Keratinocyte (primary cell): ENCODE data around the gene ACSL4. TPM values are rescaled to one million over a fixed set of nuclear protein-coding genes. Genes with fewer than 3 reads are reported as not detected.

Experiments
- DNase-seq: peaks from one replicate; pipeline ENCODE4 v3.0.0-alpha.2; 2011; ENCODE audit warnings: low read depth, missing footprints, low spot score
- FAIRE-seq: peaks from 2 replicates; lab custom pipeline; 2011; peaks lifted over from hg19 to GRCh38; lab: Jason Lieb, UNC
- H2AFZ ChIP-seq: 2 replicates; pipeline ENCODE4 v1.6.0; 2012; ENCODE audit warnings: low read length, control low read depth, inconsistent platforms; ENCODE audit not compliant: control insufficient read depth
- H3K27ac ChIP-seq: 2 replicates; pipeline ENCODE4 v1.5.1; 2011; ENCODE audit warnings: low read length; ENCODE audit not compliant: control insufficient read depth, insufficient read depth
- H3K27me3 ChIP-seq: 3 replicates; pipeline ENCODE4 v1.6.0; 2011; ENCODE audit warnings: low read length; ENCODE audit not compliant: control insufficient read depth, insufficient read depth; ENCODE audit errors: extremely low read depth
- H3K36me3 ChIP-seq, 2 experiments: 2 replicates in 1 of 2; 3 replicates in 1 of 2; pipeline ENCODE4 v1.5.1; 2011; ENCODE audit warnings: low read length in 2 of 2, mild to moderate bottlenecking in 1 of 2; ENCODE audit not compliant: control insufficient read depth in 2 of 2, insufficient read depth in 2 of 2; ENCODE audit errors: extremely low read depth in 1 of 2
- H3K4me1 ChIP-seq: 3 replicates; pipeline ENCODE4 v1.5.1; 2011; ENCODE audit warnings: low read length; ENCODE audit not compliant: control insufficient read depth, insufficient read depth; ENCODE audit errors: extremely low read depth
- H3K4me2 ChIP-seq: 3 replicates; pipeline ENCODE4 v1.6.0; 2011; ENCODE audit warnings: low read depth, low read length; ENCODE audit not compliant: control insufficient read depth, insufficient read depth; ENCODE audit errors: extremely low read depth
- H3K4me3 ChIP-seq, 3 experiments: fragments of 200-600 bp in 1 of 3; sonication (generic) in 1 of 3; 2 replicates in 2 of 3; 3 replicates in 1 of 3; pipeline ENCODE4 v1.5.1; 2011 to 2016; ENCODE audit warnings: low read length in 3 of 3, mild to moderate bottlenecking in 3 of 3, control low read depth in 2 of 3, inconsistent platforms in 1 of 3, low read depth in 1 of 3, mixed read lengths in 1 of 3, mixed run types in 1 of 3, moderate library complexity in 1 of 3; ENCODE audit not compliant: control insufficient read depth in 2 of 3, insufficient read depth in 2 of 3; ENCODE audit errors: extremely low read depth in 1 of 3
- H3K79me2 ChIP-seq: 2 replicates; pipeline ENCODE4 v1.6.0; 2012; ENCODE audit warnings: low read length; ENCODE audit not compliant: control insufficient read depth, insufficient read depth
- H3K9ac ChIP-seq: 3 replicates; pipeline ENCODE4 v1.6.0; 2011; ENCODE audit warnings: low read length; ENCODE audit not compliant: control insufficient read depth, insufficient read depth; ENCODE audit errors: extremely low read depth
- H3K9me1 ChIP-seq: 3 replicates; pipeline ENCODE4 v1.6.0; 2011; ENCODE audit warnings: low read length; ENCODE audit not compliant: control insufficient read depth, insufficient read depth; ENCODE audit errors: extremely low read depth
- H3K9me3 ChIP-seq: 2 replicates; pipeline ENCODE4 v1.5.1; 2012; ENCODE audit warnings: low read depth, low read length; ENCODE audit not compliant: control insufficient read depth
- H4K20me1 ChIP-seq: 3 replicates; pipeline ENCODE4 v1.6.0; 2011; ENCODE audit warnings: low read length; ENCODE audit not compliant: control insufficient read depth, insufficient read depth; ENCODE audit errors: extremely low read depth
- CTCF ChIP-seq, 3 experiments: IDR thresholded peaks in 1 of 3; conservative IDR thresholded peaks in 1 of 3; optimal IDR thresholded peaks in 1 of 3; 2 replicates in 2 of 3; 3 replicates in 1 of 3; pipeline versions ENCODE3 to v1.5.1; 2011; ENCODE audit warnings: low read length in 3 of 3, mild to moderate bottlenecking in 3 of 3, moderate library complexity in 2 of 3, control low read depth in 1 of 3, inconsistent platforms in 1 of 3; ENCODE audit not compliant: insufficient read depth in 2 of 3; ENCODE audit errors: extremely low read depth in 1 of 3
- EZH2 ChIP-seq: IDR thresholded peaks from one replicate; pipeline ENCODE4 v1.6.1; 2012; ENCODE audit warnings: inconsistent platforms, mild to moderate bottlenecking, low read length, moderate library complexity
- dilution Hi-C: fragments of 300-500 bp; cut with MboI; formaldehyde crosslinking; loops from one replicate; pipeline ENCODE4 v1.7.0; 2020; ENCODE audit warnings: low sequenced_read_pairs; ENCODE audit not compliant: extremely low pct_ligation_motif_present
- polyA plus RNA-seq, 5 experiments: library from polyadenylated mRNA; depleted of rRNA in 3 of 5; stranded (reverse) in 3 of 5; stranded (forward) in 1 of 5; unstranded in 1 of 5; fragments of >200 nt; gene quantifications; 1 replicate in 1 of 5; 2 replicates in 3 of 5; 3 replicates in 1 of 5; pipeline versions ENCODE4 v1.2.1 to v1.2.3, GENCODE V29; 2011 to 2012; ENCODE audit warnings: missing spikeins in 2 of 5, low read depth in 1 of 5, low replicate concordance in 1 of 5

ACSL4 gene
- polyA plus RNA-seq, 1 donor (not counting 4 experiments of a cell fraction or from before 2014, with no cell fraction given), result 78.3 TPM

GRCh38 chrX:109635146-109635545 lies 97.9 kb downstream of the ACSL4 start:
- Histone ChIP-seq H3K27ac (no peak overlapping the region), H4K20me1 (no peaks in the 10 kb centered on the region), H3K27me3 (no peaks in the 10 kb centered on the region), H3K4me2 (no peak overlapping the region), H2AFZ (no peak overlapping the region), H3K9ac (no peak overlapping the region), H3K79me2 (no peaks in the 10 kb centered on the region), H3K9me3 (no peaks in the 10 kb centered on the region), H3K4me1 (no peaks in the 10 kb centered on the region), H3K9me1 (no peaks in the 10 kb centered on the region), H3K4me3 (no peak overlapping the region), H3K36me3 (no peaks in the 10 kb centered on the region)
- FAIRE-seq, result peak; percentile 36
- peak; percentile 44 to 56 (median 54) for TF ChIP-seq CTCF (optimal IDR thresholded peaks at IDR 0.05 in 1 of 3, IDR thresholded peaks at IDR 0.05 in 1 of 3, conservative IDR thresholded peaks at IDR 0.05 in 1 of 3; ENCODE audit: extremely low read depth in 1 of 3, insufficient read depth in 2 of 3, low read length in 3 of 3)
- TF ChIP-seq EZH2, result no peak
- DNase-seq, result no peak
- dilution Hi-C loops, result no loop called here

DNA sequence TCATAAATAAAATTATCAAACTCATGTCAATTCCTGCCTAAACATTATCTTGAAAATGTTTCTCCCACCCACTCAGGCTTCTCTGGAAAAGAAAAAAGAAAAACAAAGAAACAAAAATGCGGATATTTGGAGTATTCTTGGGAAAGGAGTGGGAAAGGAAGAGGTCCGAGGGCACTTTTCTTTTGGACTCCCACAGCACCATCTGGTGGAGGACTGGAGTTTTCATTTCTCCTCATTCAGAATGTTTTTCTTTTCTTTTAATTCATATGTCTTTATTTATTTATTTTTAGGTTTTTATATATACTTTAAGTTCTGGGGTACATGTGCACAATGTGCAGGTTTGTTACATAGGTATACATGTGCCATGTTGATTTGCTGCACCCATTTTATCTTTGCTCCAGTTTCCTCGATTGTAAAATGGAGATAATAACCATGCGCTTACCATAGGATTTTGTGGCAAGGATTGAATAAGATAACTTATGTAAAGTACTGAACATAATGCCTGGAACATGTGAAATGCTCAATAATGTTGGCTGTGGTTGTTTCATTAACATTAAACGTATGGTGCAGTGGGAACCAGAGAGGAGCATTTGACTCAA lies 100.1 kb downstream of the ACSL4 start:
- DNase-seq, result no peak

More for the DNA sequence above, 100.1 kb downstream of the ACSL4 start:
- H3K4me1 ChIP-seq, result no peaks in the 10 kb centered on the region
- no peak overlapping the region for H2AFZ ChIP-seq
- dilution Hi-C loops, result no loop called here
- no peaks in the 10 kb centered on the region for H3K9me1 ChIP-seq
- no peak overlapping the region for H3K27ac ChIP-seq
- no peak overlapping the region for H3K9ac ChIP-seq
- H4K20me1 ChIP-seq, result no peaks in the 10 kb centered on the region
- H3K4me3 ChIP-seq, result no peak overlapping the region
- H3K36me3 ChIP-seq, result no peaks in the 10 kb centered on the region
- peaks cover 5% of the 10 kb centered on the region for H3K27me3 ChIP-seq
- no peak for TF ChIP-seq EZH2
- peak; percentile 35 to 44 (median 42) for TF ChIP-seq CTCF (optimal IDR thresholded peaks at IDR 0.05 in 1 of 3, IDR thresholded peaks at IDR 0.05 in 1 of 3, conservative IDR thresholded peaks at IDR 0.05 in 1 of 3; ENCODE audit: extremely low read depth in 1 of 3, insufficient read depth in 2 of 3, low read length in 3 of 3)
- H3K4me2 ChIP-seq, result no peak overlapping the region
- no peak for FAIRE-seq
- H3K9me3 ChIP-seq, result no peaks in the 10 kb centered on the region
- no peaks in the 10 kb centered on the region for H3K79me2 ChIP-seq
